Measurements from ENCODE around the gene DYNC2LI1.

The DYNC2LI1 gene

DNA sequence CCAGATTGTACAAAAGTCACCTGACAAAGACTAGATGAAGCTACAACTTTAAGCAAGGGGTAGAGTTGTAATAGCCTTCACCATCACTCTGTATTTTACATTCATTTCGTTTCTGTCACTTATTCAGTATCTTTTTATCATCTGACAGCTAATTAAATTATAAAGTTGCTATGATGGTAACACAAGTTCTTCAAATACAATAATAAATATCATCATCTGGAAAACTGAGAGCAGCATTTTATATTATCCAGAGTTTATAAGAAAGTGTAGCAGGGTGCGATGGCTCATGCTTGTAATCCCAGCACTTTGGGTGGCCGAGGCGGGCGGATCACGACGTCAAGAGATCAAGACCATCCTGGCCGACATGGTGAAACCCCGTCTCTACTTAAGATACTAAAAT is 21.1 kb downstream of the DYNC2LI1 start:
- Histone ChIP-seq H3K4me1 (ENCODE audit: control insufficient read depth, low read depth, low read length) (no peaks in the 10 kb centered on the region), H3K36me3 (ENCODE audit: control insufficient read depth, low read depth, low read length) (no peaks in the 10 kb centered on the region), H3K9ac (ENCODE audit: low read length) (no peak overlapping the region), H3K27ac (ENCODE audit: low read length) (no peak overlapping the region), H3K4me3 (ENCODE audit: low read length) (no peak overlapping the region), H3K9me3 (ENCODE audit: control insufficient read depth, low read depth, low read length) (no peaks in the 10 kb centered on the region), H3K27me3 (ENCODE audit: control insufficient read depth, insufficient read depth, low read length) (no peaks in the 10 kb centered on the region)

DNA sequence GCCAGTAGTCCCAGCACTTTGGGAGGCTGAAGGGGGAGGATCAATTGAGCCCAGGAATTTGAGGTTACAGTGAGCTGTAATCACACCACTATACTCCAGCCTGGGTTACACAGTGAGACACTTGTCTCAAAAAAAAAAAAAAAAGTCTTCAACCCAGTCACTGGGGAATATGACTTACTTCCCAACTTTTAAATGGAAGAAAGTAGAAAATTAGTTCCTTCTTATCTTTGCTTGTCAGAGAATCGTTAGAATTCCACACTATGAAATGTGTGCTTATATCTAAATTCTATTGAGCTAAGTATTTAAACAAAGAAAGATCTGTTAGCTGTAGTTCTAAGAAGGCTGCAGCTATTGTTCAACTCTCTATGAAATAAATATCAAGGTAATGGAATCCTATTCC is 22.4 kb downstream of the DYNC2LI1 start:
- Histone ChIP-seq H3K27me3 (ENCODE audit: control insufficient read depth, insufficient read depth, low read length) (no peaks in the 10 kb centered on the region), H3K9me3 (ENCODE audit: control insufficient read depth, low read depth, low read length) (no peaks in the 10 kb centered on the region), H3K27ac (ENCODE audit: low read length) (no peak overlapping the region), H3K4me3 (ENCODE audit: low read length) (no peak overlapping the region), H3K36me3 (ENCODE audit: control insufficient read depth, low read depth, low read length) (no peaks in the 10 kb centered on the region), H3K4me1 (ENCODE audit: control insufficient read depth, low read depth, low read length) (no peaks in the 10 kb centered on the region), H3K9ac (ENCODE audit: low read length) (no peak overlapping the region)

DNA sequence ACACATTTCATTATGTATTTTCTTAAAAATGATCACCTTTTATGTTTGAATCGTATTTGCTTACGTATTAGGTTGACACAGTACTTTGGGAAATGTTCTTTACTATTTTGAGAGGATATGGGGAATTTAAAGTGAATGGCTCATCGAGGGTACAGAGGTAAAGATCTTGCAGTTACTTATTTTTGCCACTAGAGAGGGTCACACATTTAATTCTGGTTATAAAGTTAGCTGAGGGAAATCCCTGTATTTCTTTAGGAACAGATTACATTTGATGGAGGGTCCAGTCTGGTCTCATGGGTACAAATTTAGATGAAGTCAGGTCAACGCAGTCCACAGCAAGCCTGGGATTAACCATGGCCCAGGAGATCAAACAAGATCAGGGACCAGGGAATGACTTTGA is 24.5 kb downstream of the DYNC2LI1 start:
- H3K27ac ChIP-seq (ENCODE audit: low read length) = no peak overlapping the region
- H3K36me3 ChIP-seq (ENCODE audit: control insufficient read depth, low read depth, low read length) = no peaks in the 10 kb centered on the region
- H3K9ac ChIP-seq (ENCODE audit: low read length) = no peak overlapping the region
- H3K9me3 ChIP-seq (ENCODE audit: control insufficient read depth, low read depth, low read length) = no peaks in the 10 kb centered on the region
- H3K4me1 ChIP-seq (ENCODE audit: control insufficient read depth, low read depth, low read length) = no peaks in the 10 kb centered on the region
- no peaks in the 10 kb centered on the region for H3K27me3 ChIP-seq (ENCODE audit: control insufficient read depth, insufficient read depth, low read length)
- H3K4me3 ChIP-seq (ENCODE audit: low read length) = no peak overlapping the region

DNA sequence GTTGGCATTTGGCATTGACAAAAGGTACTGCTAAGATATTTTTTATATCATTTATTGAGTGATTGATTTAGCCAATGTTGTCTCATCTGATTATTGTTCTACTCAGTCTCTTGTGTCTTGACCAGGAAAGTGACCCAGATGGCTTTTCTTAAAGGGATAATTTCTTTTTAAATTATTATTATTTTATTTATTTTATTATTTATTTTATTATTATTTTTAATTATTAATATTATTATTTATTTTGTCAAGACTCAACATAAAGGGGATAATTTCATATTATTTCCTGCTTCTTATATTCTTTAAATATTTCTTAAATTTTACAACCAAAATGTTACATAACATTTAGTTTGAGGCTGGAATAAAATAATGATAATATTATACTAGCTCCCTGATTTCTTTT is 27.1 kb downstream of the DYNC2LI1 start:
- no peaks in the 10 kb centered on the region for H3K27me3 ChIP-seq (ENCODE audit: control insufficient read depth, insufficient read depth, low read length)
- H3K27ac ChIP-seq (ENCODE audit: low read length) = no peak overlapping the region
- no peaks in the 10 kb centered on the region for H3K9me3 ChIP-seq (ENCODE audit: control insufficient read depth, low read depth, low read length)

DNA sequence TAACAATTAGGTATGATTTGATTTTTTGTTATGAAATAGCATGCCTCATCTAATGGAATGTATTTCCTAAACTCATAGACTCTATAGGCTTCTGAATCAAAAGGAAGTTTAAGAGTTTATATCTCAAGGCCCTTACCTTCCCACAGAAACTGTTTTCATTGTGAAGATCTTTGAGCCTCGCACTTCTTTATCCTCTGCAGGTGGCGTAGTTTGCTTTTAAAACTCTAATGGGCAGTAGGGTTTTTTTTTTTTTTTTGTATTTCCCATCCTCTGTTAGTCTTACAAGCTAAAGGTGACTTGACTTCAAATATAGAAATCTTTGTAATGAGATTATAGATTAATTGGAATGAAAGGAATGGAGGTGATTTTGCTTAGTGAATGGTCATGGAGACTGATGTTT is 28.3 kb downstream of the DYNC2LI1 start:
- no peaks in the 10 kb centered on the region for H3K4me1 ChIP-seq (ENCODE audit: control insufficient read depth, low read depth, low read length)
- no peak overlapping the region for H3K4me3 ChIP-seq (ENCODE audit: low read length)
- no peaks in the 10 kb centered on the region for H3K9me3 ChIP-seq (ENCODE audit: control insufficient read depth, low read depth, low read length)
- H3K36me3 ChIP-seq (ENCODE audit: control insufficient read depth, low read depth, low read length) = no peaks in the 10 kb centered on the region
- H3K9ac ChIP-seq (ENCODE audit: low read length) = no peak overlapping the region
- no peak overlapping the region for H3K27ac ChIP-seq (ENCODE audit: low read length)
- no peaks in the 10 kb centered on the region for H3K27me3 ChIP-seq (ENCODE audit: control insufficient read depth, insufficient read depth, low read length)

More for the DNA sequence above, 27.1 kb downstream of the DYNC2LI1 start:
- Histone ChIP-seq H3K4me3 (ENCODE audit: low read length) (no peak overlapping the region), H3K9ac (ENCODE audit: low read length) (no peak overlapping the region), H3K36me3 (ENCODE audit: control insufficient read depth, low read depth, low read length) (no peaks in the 10 kb centered on the region), H3K4me1 (ENCODE audit: control insufficient read depth, low read depth, low read length) (no peaks in the 10 kb centered on the region)

DNA sequence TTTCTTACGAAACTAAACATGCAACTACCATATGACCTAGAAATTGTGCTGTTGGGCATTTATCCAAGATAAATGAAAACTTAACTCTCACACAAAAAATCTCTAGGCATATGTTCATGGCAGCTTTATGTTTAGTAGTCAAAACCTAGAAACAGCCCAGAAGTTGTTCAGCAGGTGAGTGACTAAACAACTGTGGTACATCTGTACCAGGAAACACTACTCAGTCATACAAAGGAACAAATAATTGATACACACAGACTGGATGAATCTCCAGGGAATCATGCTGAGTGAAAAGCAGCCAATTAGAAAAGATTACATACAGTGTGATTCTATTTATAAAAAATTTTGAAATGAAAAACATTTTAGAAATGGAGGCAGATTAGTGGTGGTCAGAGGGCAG is 29.3 kb downstream of the DYNC2LI1 start:
- Histone ChIP-seq H3K9ac (ENCODE audit: low read length) (no peak overlapping the region), H3K27ac (ENCODE audit: low read length) (no peak overlapping the region), H3K9me3 (ENCODE audit: control insufficient read depth, low read depth, low read length) (no peaks in the 10 kb centered on the region), H3K36me3 (ENCODE audit: control insufficient read depth, low read depth, low read length) (no peaks in the 10 kb centered on the region), H3K27me3 (ENCODE audit: control insufficient read depth, insufficient read depth, low read length) (no peaks in the 10 kb centered on the region), H3K4me1 (ENCODE audit: control insufficient read depth, low read depth, low read length) (no peaks in the 10 kb centered on the region), H3K4me3 (ENCODE audit: low read length) (no peak overlapping the region)

DNA sequence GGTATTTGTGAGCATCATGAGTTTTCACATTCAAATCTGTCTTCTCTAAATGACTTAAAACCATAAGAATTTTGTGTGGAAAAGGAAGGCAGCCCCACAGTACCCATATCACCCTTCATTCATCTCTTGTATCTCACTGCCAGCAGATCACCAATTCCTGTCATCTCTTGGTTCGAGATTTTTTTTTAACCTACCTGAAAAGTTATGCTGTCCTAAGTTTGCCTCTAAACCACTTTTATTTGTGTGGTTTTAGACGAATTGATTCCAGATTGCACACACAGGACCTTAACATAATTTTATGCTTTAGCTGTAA is 32.8 kb downstream of the DYNC2LI1 start:
- no peak overlapping the region for H3K27ac ChIP-seq (ENCODE audit: low read length)

DNA sequence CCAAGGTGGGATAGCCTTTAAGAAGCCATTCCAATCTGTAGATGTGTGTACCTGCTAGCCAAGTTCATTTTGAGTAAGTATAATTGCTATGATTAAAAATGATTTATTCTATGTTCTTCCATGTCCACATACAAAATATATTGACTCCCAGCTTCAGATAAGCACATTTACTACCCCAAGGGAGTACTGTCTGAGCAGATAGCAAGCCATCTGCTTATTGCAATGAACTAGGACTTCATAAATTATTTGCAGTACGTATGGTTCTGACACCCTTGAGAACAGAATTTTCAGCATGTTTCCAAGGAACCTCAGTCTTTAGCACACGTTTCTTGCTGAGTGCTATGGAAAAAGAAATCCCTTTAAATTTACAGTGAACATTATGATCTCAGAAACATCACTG is 36.6 kb downstream of the DYNC2LI1 start:
- H3K4me1 ChIP-seq (ENCODE audit: control insufficient read depth, low read depth, low read length) = no peaks in the 10 kb centered on the region
- no peaks in the 10 kb centered on the region for H3K36me3 ChIP-seq (ENCODE audit: control insufficient read depth, low read depth, low read length)
- H3K27ac ChIP-seq (ENCODE audit: low read length) = no peak overlapping the region
- no peak overlapping the region for H3K4me3 ChIP-seq (ENCODE audit: low read length)
- no peak overlapping the region for H3K9ac ChIP-seq (ENCODE audit: low read length)
- H3K9me3 ChIP-seq (ENCODE audit: control insufficient read depth, low read depth, low read length) = no peaks in the 10 kb centered on the region
- no peaks in the 10 kb centered on the region for H3K27me3 ChIP-seq (ENCODE audit: control insufficient read depth, insufficient read depth, low read length)

More for the DNA sequence above, 32.8 kb downstream of the DYNC2LI1 start:
- no peaks in the 10 kb centered on the region for H3K4me1 ChIP-seq (ENCODE audit: control insufficient read depth, low read depth, low read length)
- H3K4me3 ChIP-seq (ENCODE audit: low read length) = no peak overlapping the region
- no peaks in the 10 kb centered on the region for H3K36me3 ChIP-seq (ENCODE audit: control insufficient read depth, low read depth, low read length)
- H3K9ac ChIP-seq (ENCODE audit: low read length) = no peak overlapping the region
- no peaks in the 10 kb centered on the region for H3K9me3 ChIP-seq (ENCODE audit: control insufficient read depth, low read depth, low read length)
- no peaks in the 10 kb centered on the region for H3K27me3 ChIP-seq (ENCODE audit: control insufficient read depth, insufficient read depth, low read length)

DNA sequence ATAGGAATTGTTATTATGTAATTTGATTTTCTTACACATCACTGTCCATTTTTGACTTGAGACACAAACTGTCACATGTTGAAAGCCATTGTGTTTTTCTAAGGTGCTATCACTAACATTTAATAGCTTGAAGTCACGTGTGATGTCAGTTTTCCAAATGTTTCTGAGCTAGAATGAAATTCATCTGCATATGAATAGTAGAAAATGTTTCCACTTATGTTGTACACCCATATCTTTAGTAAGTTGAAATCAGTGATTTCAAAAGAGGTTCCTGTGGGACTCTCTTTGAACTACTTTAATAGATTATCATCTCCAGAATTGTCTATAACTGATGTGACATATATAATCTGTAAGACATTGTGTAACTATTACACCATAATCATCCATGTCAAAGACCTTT is 37.0 kb downstream of the DYNC2LI1 start:
- H3K9me3 ChIP-seq (ENCODE audit: control insufficient read depth, low read depth, low read length) = no peaks in the 10 kb centered on the region
- no peak overlapping the region for H3K4me3 ChIP-seq (ENCODE audit: low read length)
- no peaks in the 10 kb centered on the region for H3K4me1 ChIP-seq (ENCODE audit: control insufficient read depth, low read depth, low read length)
- H3K9ac ChIP-seq (ENCODE audit: low read length) = no peak overlapping the region
- H3K36me3 ChIP-seq (ENCODE audit: control insufficient read depth, low read depth, low read length) = no peaks in the 10 kb centered on the region
- H3K27ac ChIP-seq (ENCODE audit: low read length) = no peak overlapping the region
- H3K27me3 ChIP-seq (ENCODE audit: control insufficient read depth, insufficient read depth, low read length) = no peaks in the 10 kb centered on the region

DNA sequence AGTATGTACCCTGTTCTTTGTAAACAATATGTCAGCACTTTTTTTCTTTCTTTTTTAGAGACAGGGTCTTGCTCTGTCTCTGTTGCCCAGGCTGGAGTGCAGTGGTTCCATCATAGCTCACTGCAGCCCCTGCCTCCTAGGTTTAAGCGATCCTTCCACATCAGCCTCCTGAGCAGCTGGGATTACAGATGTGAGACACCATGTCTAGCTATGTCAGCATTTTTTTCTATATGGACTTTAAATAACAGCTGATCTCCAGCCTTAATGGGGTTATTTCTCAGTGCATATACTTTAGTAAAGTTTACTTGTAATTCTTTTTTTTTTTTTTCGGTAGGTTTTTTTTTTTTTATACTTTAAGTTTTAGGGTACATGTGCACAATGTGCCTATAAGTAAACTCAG is 38.2 kb downstream of the DYNC2LI1 start:
- Histone ChIP-seq H3K9me3 (ENCODE audit: control insufficient read depth, low read depth, low read length) (no peaks in the 10 kb centered on the region), H3K27me3 (ENCODE audit: control insufficient read depth, insufficient read depth, low read length) (no peaks in the 10 kb centered on the region), H3K9ac (ENCODE audit: low read length) (no peak overlapping the region), H3K36me3 (ENCODE audit: control insufficient read depth, low read depth, low read length) (no peaks in the 10 kb centered on the region), H3K4me1 (ENCODE audit: control insufficient read depth, low read depth, low read length) (no peaks in the 10 kb centered on the region), H3K27ac (ENCODE audit: low read length) (no peak overlapping the region), H3K4me3 (ENCODE audit: low read length) (no peak overlapping the region)

DNA sequence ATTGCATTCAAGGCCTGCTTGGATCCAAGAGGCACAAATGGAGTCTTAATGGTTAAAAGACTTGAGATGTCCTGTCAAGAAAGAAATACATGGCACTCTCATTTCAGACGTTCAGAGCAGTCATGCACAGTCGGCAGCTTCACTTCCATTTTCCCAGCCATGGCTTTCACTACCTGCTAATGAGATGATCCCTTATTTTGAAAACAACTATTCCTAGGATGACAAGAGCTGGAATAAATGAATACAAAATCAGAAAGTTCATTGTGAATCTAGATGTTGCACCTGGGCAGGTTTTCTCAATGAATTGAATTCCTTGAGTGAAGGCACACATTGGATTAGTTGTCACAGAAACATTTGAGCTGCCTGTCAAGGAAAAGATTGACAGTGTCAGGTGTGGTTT is 39.1 kb downstream of the DYNC2LI1 start:
- H3K9ac ChIP-seq (ENCODE audit: low read length) = no peak overlapping the region
- H3K36me3 ChIP-seq (ENCODE audit: control insufficient read depth, low read depth, low read length) = no peaks in the 10 kb centered on the region
- H3K4me3 ChIP-seq (ENCODE audit: low read length) = no peak overlapping the region
- no peaks in the 10 kb centered on the region for H3K27me3 ChIP-seq (ENCODE audit: control insufficient read depth, insufficient read depth, low read length)
- H3K27ac ChIP-seq (ENCODE audit: low read length) = no peak overlapping the region
- H3K4me1 ChIP-seq (ENCODE audit: control insufficient read depth, low read depth, low read length) = no peaks in the 10 kb centered on the region
- H3K9me3 ChIP-seq (ENCODE audit: control insufficient read depth, low read depth, low read length) = no peaks in the 10 kb centered on the region

DNA sequence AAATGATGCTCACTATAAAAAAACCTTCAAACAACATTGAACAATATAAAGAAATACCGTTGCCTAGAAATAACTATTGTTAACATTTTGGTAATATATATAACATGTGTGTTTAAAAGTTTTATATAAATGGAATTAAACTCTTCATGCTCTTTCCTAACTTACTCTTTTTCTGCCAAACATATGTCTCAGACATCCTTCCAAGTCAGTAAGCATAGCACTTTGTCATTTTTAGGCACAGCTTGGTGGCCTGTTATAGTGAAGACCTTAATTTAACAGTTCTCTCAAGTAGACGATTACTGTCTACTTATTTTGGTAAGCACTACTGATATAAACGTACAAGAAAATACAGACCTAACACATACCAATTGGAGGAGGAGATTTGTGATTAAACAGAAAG is 40.9 kb downstream of the DYNC2LI1 start:
- Histone ChIP-seq H3K27me3 (ENCODE audit: control insufficient read depth, insufficient read depth, low read length) (no peaks in the 10 kb centered on the region), H3K36me3 (ENCODE audit: control insufficient read depth, low read depth, low read length) (no peaks in the 10 kb centered on the region), H3K4me3 (ENCODE audit: low read length) (no peak overlapping the region), H3K27ac (ENCODE audit: low read length) (no peak overlapping the region), H3K4me1 (ENCODE audit: control insufficient read depth, low read depth, low read length) (no peaks in the 10 kb centered on the region), H3K9me3 (ENCODE audit: control insufficient read depth, low read depth, low read length) (no peaks in the 10 kb centered on the region), H3K9ac (ENCODE audit: low read length) (no peak overlapping the region)

DNA sequence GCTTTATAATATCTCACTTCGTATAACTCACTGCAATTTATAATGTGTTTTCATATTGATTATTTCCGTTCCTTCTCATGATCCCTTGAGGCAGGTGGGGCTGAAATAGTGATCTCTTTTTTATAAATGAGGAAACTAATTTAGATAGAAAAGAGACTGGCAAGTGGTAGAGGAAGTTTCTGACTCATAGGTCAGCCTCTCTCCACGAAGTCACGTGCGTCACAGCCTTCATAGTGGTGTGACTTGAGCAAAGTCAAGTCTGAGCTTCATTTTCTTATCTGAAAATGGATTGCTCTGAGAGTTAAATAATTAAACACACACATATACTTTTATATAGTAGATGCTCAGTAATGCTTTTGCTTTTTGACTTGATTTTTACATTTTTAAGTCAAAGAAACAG is 44.9 kb downstream of the DYNC2LI1 start:
- H3K27me3 ChIP-seq (ENCODE audit: control insufficient read depth, insufficient read depth, low read length) = no peaks in the 10 kb centered on the region
- H3K36me3 ChIP-seq (ENCODE audit: control insufficient read depth, low read depth, low read length) = no peaks in the 10 kb centered on the region
- no peak overlapping the region for H3K9ac ChIP-seq (ENCODE audit: low read length)
- no peak overlapping the region for H3K27ac ChIP-seq (ENCODE audit: low read length)
- no peaks in the 10 kb centered on the region for H3K4me1 ChIP-seq (ENCODE audit: control insufficient read depth, low read depth, low read length)
- H3K9me3 ChIP-seq (ENCODE audit: control insufficient read depth, low read depth, low read length) = no peaks in the 10 kb centered on the region
- H3K4me3 ChIP-seq (ENCODE audit: low read length) = no peak overlapping the region

Measured in iPS-18a (cell line).